Thyroid gland (tissue), 4 donors: ENCODE data around the gene MAGI2.

Experiments used
- POLR2A ChIP-seq, 2 donors: fragments of 450-650 bp; IDR thresholded peaks; one replicate each; pipeline ENCODE4 v1.6.1; 2017; ENCODE audit warnings: antibody characterized with exemption in 2 of 2, mild to moderate bottlenecking in 2 of 2, moderate library complexity in 1 of 2
- TF ChIP-seq, protein P1 (sequence below), 6 experiments: fragments of 200-600 bp in 3 of 6; fragments of 450-650 bp in 3 of 6; sonication (generic) in 3 of 6; IDR thresholded peaks; one replicate each; pipeline ENCODE4 v1.5.1; 2016 to 2019; ENCODE audit warnings: antibody characterized with exemption in 6 of 6, mild to moderate bottlenecking in 2 of 6, inconsistent platforms in 1 of 6, moderate library complexity in 1 of 6

GRCh38 chr7:78413568-78413967 lies 1039.9 kb downstream of the MAGI2 start:
- TF ChIP-seq, protein P1, sequence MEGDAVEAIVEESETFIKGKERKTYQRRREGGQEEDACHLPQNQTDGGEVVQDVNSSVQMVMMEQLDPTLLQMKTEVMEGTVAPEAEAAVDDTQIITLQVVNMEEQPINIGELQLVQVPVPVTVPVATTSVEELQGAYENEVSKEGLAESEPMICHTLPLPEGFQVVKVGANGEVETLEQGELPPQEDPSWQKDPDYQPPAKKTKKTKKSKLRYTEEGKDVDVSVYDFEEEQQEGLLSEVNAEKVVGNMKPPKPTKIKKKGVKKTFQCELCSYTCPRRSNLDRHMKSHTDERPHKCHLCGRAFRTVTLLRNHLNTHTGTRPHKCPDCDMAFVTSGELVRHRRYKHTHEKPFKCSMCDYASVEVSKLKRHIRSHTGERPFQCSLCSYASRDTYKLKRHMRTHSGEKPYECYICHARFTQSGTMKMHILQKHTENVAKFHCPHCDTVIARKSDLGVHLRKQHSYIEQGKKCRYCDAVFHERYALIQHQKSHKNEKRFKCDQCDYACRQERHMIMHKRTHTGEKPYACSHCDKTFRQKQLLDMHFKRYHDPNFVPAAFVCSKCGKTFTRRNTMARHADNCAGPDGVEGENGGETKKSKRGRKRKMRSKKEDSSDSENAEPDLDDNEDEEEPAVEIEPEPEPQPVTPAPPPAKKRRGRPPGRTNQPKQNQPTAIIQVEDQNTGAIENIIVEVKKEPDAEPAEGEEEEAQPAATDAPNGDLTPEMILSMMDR (IDR thresholded peaks at IDR 0.05) = no peak
- TF ChIP-seq POLR2A (IDR thresholded peaks at IDR 0.05) = no peak
